HL-60/S4 (cell line): ENCODE measurements around the gene AKT3.
"Not testable (repeated sequence)": the region's sequence is repeated elsewhere in the genome, so short reads cannot be mapped to it uniquely, and the experiment has no call there.

ENCODE experiments used
- in situ Hi-C: fragments of 300-500 bp; cut with MboI; formaldehyde crosslinking; loops from 2 replicates; pipeline ENCODE4 v1.14.3; 2022; ENCODE audit warnings: low sequenced_read_pairs

The AKT3 gene

GRCh38 chr1:243623841-243624240 is 226.2 kb downstream of the AKT3 start:
- in situ Hi-C loops: no loop called here

GRCh38 chr1:243621973-243622372 is 228.1 kb downstream of the AKT3 start:
- in situ Hi-C loops: no loop called here

DNA sequence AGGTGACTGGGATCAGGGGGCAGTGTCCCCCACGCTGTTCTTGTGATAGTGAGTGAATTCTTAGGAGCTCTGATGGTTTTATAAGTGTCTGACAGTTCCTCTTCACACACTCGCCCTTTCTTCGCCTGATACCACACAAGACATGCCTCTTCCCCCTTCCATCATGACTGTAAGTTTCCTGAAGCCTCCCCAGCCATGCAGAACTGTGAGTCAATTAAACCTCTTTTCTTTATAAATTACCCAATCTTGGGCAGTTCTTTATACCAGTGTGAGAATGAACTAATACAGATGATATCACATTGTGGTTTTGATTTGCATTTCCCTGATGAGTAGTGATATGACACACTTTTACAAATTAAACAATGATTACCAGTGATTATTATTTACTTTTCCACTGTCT is 229.9 kb downstream of the AKT3 start:
- in situ Hi-C loops: no loop called here

DNA sequence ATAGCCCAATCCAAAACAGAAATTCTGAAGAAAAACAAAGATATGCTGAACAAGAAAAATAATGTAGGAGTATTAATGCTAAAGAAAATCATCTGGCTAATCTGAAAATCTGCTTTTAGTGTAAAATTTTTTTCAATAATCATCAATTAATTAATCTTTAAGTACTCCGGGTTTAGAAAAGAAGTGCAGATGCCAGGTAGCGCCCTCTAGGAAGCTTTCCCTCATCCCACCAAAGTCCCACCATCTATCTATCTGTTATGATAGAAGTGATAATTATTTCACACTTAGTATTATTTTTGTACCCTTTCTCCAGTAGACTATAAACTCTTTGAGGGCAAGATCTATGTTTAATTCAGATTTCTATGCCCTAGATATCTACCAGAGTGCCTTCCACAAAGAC is 240.3 kb downstream of the AKT3 start:
- in situ Hi-C loops: no loop called here

DNA sequence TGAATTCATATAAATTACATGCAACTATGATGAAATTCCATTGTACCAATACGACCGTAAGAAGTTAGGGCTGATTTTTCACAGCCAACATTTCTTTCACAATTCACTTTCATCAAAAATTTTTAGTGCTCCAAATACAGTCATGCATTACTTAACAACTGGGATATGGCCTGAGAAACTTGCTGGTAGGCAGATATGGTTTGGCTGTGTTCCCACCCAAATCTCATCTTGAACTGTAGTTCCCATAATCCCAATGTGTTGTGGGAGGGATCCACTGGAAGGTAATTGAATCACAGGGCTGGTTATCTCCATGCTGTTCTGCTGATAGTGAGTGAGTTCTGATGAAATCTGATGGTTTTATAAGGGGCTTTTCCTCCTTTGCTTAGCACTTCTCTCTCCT is 244.4 kb downstream of the AKT3 start:
- in situ Hi-C loops: no loop called here

DNA sequence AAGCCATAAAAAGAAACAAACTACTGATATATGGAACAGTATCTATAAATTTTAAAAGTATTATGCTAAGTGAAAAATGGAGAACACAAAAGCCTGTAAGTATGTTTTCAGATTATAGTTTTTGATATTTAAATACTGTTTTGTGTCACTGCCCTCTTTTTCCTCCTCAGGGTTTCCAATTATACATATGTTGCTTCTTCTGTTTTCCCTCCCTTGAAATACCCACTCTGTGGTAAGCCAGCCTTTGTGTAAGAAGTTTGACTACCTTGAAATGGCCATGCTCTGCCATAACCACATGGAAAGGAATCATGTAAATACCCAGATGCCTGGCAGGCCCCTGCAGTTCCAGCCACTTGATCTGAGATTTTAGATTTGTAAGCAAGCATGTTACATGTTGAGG is 248.3 kb downstream of the AKT3 start:
- in situ Hi-C loops: no loop called here

DNA sequence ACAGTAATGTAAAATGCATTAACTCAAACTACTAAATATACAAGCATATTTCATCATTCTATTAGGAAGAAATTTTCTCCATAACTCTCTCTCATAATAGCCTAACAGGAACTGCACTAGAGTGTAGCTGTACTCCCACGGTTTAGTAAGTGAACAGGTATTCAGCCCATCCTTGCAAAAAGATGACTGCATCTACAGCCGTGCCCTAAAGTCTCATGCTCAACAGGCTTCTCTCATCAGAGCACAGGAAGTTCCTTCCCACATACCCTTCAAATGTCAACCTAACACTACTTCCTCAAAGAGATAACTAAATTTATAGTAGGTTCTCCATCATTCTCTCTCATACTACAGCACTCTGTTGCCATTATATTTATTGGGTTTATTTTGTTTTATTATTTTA is 251.6 kb downstream of the AKT3 start:
- in situ Hi-C loops: no loop called here

DNA sequence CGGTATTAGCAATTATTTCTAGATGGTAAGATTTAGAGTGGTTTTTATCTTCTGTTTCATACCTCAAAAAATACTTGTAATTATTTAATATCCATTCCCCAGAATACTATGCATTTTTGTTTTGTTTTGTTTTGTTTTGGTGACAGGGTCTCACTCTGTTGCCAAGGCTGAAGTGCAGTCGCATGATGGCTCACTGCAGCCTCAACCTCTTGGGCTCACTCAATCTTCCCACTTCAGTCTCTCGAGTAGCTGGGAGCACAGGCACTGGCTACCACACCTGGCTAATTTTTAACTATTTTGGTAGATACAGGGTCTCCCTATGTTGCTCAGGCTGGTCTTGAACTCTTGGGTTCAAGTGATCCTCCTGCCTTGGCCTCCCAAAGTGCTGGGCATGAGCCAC is 252.7 kb downstream of the AKT3 start:
- in situ Hi-C loops: no loop called here

- in situ Hi-C loops: no loop called here
Observed at GRCh38 chr1:243596431-243597062, 253.5 kb downstream of the AKT3 start.

GRCh38 chr1:243595527-243596210 is 254.4 kb downstream of the AKT3 start:
- in situ Hi-C loops: no loop called here

DNA sequence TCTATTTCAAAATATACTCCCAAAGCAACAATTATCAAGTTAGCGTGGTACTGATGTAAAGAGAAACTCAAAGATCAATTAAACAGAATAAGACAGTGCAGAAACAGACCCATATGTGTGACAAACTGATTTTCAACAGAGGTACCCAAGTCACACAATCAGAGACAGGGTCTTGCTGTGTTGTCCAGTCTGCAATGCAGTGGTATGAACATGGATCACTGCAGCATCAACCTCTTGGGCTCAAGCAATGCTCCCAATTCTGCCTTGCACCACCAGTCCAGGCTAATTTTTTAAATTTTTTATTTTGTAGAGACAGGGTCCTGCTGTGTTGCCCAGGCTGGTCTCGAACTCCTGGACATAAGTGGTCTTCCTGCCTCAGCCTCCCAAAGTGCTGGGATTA is 255.6 kb downstream of the AKT3 start:
- in situ Hi-C loops: no loop called here

GRCh38 chr1:243589286-243589685 is 260.8 kb downstream of the AKT3 start:
- in situ Hi-C loops: not testable (repeated sequence)

DNA sequence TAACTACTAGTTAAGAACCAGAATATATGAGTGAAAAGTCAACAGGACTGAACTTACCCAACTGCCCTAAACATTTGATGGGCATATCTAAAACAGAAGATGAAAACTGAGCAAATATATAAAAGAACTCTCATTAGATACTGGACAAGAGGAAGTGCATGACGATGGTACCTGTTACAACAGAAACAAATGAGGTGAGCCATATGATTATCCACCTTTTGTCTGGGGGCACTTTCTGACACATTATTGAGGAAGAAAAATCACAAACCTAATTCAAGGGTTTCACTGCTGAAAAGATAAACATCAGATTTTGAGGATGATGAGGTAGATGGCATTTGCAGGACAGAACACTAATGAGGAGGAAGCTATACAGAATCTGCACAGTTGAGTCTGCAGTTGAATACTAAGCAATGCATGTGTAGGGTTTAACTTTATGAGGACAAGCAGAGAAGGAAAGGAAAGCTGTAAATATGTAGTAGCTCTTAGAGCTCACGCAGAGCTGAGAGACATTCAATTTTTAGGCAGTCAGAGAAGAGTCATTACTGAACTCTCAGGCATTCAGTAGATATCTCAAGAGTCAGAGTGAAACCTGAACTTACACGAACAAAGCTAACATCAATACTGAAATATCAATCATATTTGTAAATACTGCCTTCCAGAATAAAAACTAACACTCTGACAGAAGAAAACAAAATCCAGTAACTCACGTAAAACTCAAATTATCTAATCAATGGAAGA is 262.1 kb downstream of the AKT3 start:
- in situ Hi-C loops: no loop called here

GRCh38 chr1:243587285-243587684 is 262.8 kb downstream of the AKT3 start:
- in situ Hi-C loops: no loop called here

- in situ Hi-C loops: no loop called here
Observed at GRCh38 chr1:243585982-243586381, 264.1 kb downstream of the AKT3 start.

GRCh38 chr1:243582326-243582725 is 267.7 kb downstream of the AKT3 start:
- in situ Hi-C loops: no loop called here

GRCh38 chr1:243580984-243581383 is 269.1 kb downstream of the AKT3 start:
- in situ Hi-C loops: no loop called here

- in situ Hi-C loops: no loop called here
Observed at GRCh38 chr1:243580072-243580471, 270.0 kb downstream of the AKT3 start.

- in situ Hi-C loops: no loop called here
Observed at GRCh38 chr1:243575070-243575469, 275.0 kb downstream of the AKT3 start.

DNA sequence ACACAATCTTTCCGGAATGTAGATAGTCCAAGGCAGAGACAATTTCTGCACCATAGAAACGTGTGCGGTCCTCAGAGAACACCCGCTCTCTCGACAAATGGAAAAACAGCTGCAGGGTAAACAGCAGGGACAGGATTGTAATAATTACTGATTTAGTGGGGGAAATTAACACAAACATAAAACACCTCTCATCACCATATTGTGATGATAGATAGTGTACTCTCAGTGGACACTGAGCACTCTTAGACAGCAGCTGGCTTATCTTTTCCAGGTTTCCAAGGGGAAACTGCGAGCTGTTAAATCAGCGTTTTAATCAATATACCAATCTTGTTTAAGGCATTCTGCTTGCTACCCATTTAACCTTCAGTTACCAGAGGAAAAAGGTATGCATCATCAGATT is 277.1 kb downstream of the AKT3 start:
- in situ Hi-C loops: no loop called here

GRCh38 chr1:243568793-243569192 is 281.2 kb downstream of the AKT3 start:
- in situ Hi-C loops: no loop called here

GRCh38 chr1:243564814-243565213 is 285.2 kb downstream of the AKT3 start:
- in situ Hi-C loops: no loop called here
